ENCODE results near the gene SLC41A2.

Gene SLC41A2

GRCh38 chr12:104974626-104975290, 16.7 kb upstream of the SLC41A2 start:
- DNase-seq (ENCODE audit: extremely low read depth, low read depth), result no peak
- no peak for TF ChIP-seq CTCF (IDR thresholded peaks at IDR 0.05; ENCODE audit: low read depth, low read length, missing control alignments)
- no peak overlapping the region for H3K4me3 ChIP-seq (replicated peaks; ENCODE audit: low read depth, low read length)

GRCh38 chr12:104973250-104973649, 15.2 kb upstream of the SLC41A2 start:
- no peak for DNase-seq (ENCODE audit: extremely low read depth, low read depth)
- no peak overlapping the region for H3K4me3 ChIP-seq (replicated peaks; ENCODE audit: low read depth, low read length)
- TF ChIP-seq CTCF (IDR thresholded peaks at IDR 0.05; ENCODE audit: low read depth, low read length, missing control alignments), result no peak

GRCh38 chr12:104971306-104971705, 13.2 kb upstream of the SLC41A2 start:
- H3K4me3 ChIP-seq (replicated peaks; ENCODE audit: low read depth, low read length), result no peak overlapping the region
- no peak for TF ChIP-seq CTCF (IDR thresholded peaks at IDR 0.05; ENCODE audit: low read depth, low read length, missing control alignments)
- no peak for DNase-seq (ENCODE audit: extremely low read depth, low read depth)

- no peak for TF ChIP-seq CTCF (IDR thresholded peaks at IDR 0.05; ENCODE audit: low read depth, low read length, missing control alignments)
- no peak overlapping the region for H3K4me3 ChIP-seq (replicated peaks; ENCODE audit: low read depth, low read length)
- no peak for DNase-seq (ENCODE audit: extremely low read depth, low read depth)
Measured at GRCh38 chr12:104969343-104969742, 11.3 kb upstream of the SLC41A2 start.

- H3K4me3 ChIP-seq (replicated peaks; ENCODE audit: low read depth, low read length), result no peak overlapping the region
- no peak for TF ChIP-seq CTCF (IDR thresholded peaks at IDR 0.05; ENCODE audit: low read depth, low read length, missing control alignments)
- no peak for DNase-seq (ENCODE audit: extremely low read depth, low read depth)
Measured at GRCh38 chr12:104966677-104967076, 8.6 kb upstream of the SLC41A2 start.

- H3K4me3 ChIP-seq (replicated peaks; ENCODE audit: low read depth, low read length), result no peak overlapping the region
- no peak for TF ChIP-seq CTCF (IDR thresholded peaks at IDR 0.05; ENCODE audit: low read depth, low read length, missing control alignments)
- no peak for DNase-seq (ENCODE audit: extremely low read depth, low read depth)
Measured at GRCh38 chr12:104964856-104965205, 6.7 kb upstream of the SLC41A2 start.

All from HFF-Myc (cell line).